HEK293T (cell line): ENCODE results near the gene LRRC59.

Experiments
- CTCF ChIA-PET: fragments of 350-600 bp; formaldehyde crosslinking; extraction: SDS; loops from one replicate; lab custom pipeline; 2021; ENCODE audit warnings: antibody characterized with exemption, inconsistent platforms; lab: Yijun Ruan, JAX
- POLR2A ChIA-PET: fragments of 350-600 bp; formaldehyde crosslinking; extraction: SDS; loops from one replicate; lab custom pipeline; 2020; ENCODE audit warnings: antibody characterized with exemption, inconsistent platforms; lab: Yijun Ruan, JAX
- DNase-seq: peaks from one replicate; pipeline ENCODE4 v3.0.0; 2012; ENCODE audit warnings: mixed read lengths; ENCODE audit errors: extremely low spot score
- ARNT ChIP-seq: fragments of 450-650 bp; IDR thresholded peaks from 2 replicates; pipeline ENCODE4 v1.6.1; 2017; ENCODE audit warnings: mild to moderate bottlenecking
- BHLHE40 ChIP-seq: fragments of 450-650 bp; IDR thresholded peaks from 2 replicates; pipeline ENCODE4 v1.6.1; 2016; ENCODE audit warnings: mild to moderate bottlenecking, moderate library complexity, borderline replicate concordance
- CTBP1 ChIP-seq: fragments of 450-650 bp; IDR thresholded peaks from 2 replicates; pipeline ENCODE4 v1.6.1; 2016; ENCODE audit warnings: borderline replicate concordance
- ELF4 ChIP-seq: fragments of 450-650 bp; IDR thresholded peaks from 2 replicates; pipeline ENCODE4 v1.6.1; 2017; ENCODE audit warnings: antibody characterized with exemption
- FOXA1 ChIP-seq: fragments of 450-650 bp; IDR thresholded peaks from 2 replicates; pipeline ENCODE4 v1.6.1; 2016; ENCODE audit warnings: mild to moderate bottlenecking
- FOXK2 ChIP-seq: fragments of 450-650 bp; IDR thresholded peaks from 2 replicates; pipeline ENCODE4 v1.6.1; 2016; ENCODE audit warnings: mild to moderate bottlenecking
- FOXM1 ChIP-seq: fragments of 450-650 bp; IDR thresholded peaks from 2 replicates; pipeline ENCODE4 v1.6.1; 2017; ENCODE audit warnings: mild to moderate bottlenecking, borderline replicate concordance
- HDGF ChIP-seq: fragments of 450-650 bp; IDR thresholded peaks from 2 replicates; pipeline ENCODE4 v1.6.1; 2017; ENCODE audit warnings: antibody characterized with exemption, borderline replicate concordance
- L3MBTL2 ChIP-seq: fragments of 450-650 bp; conservative IDR thresholded peaks from 2 replicates; pipeline ENCODE4 v1.6.1; 2016; ENCODE audit warnings: mild to moderate bottlenecking
- LEF1 ChIP-seq: fragments of 450-650 bp; IDR thresholded peaks from 2 replicates; pipeline ENCODE4 v1.6.1; 2017; ENCODE audit warnings: mild to moderate bottlenecking, borderline replicate concordance
- NFRKB ChIP-seq: fragments of 450-650 bp; IDR thresholded peaks from 2 replicates; pipeline ENCODE4 v1.6.1; 2016; ENCODE audit warnings: mild to moderate bottlenecking, moderate library complexity
- PKNOX1 ChIP-seq: fragments of 450-650 bp; IDR thresholded peaks from 2 replicates; pipeline ENCODE4 v1.6.1; 2016
- SP1 ChIP-seq: fragments of 450-650 bp; IDR thresholded peaks from 2 replicates; pipeline ENCODE4 v1.6.1; 2017
- SUZ12 ChIP-seq: fragments of 450-650 bp; IDR thresholded peaks from 2 replicates; pipeline ENCODE4 v1.6.1; 2016; ENCODE audit warnings: mild to moderate bottlenecking
- TARDBP ChIP-seq: fragments of 450-650 bp; IDR thresholded peaks from 2 replicates; pipeline ENCODE4 v1.6.1; 2016
- ZNF384 ChIP-seq: fragments of 450-650 bp; IDR thresholded peaks from 2 replicates; pipeline ENCODE4 v1.6.1; 2016

The LRRC59 gene

GRCh38 chr17:50380369-50381259 lies 16.7 kb downstream of the LRRC59 start:
- TF ChIP-seq TARDBP (no peak), BHLHE40 (no peak), L3MBTL2 (no peak), PKNOX1 (no peak), FOXA1 (no peak), ARNT (no peak), LEF1 (no peak), HDGF (no peak), FOXM1 (no peak), NFRKB (no peak)
- CTCF ChIA-PET, result interaction anchor here (0.7 to 2.1 kb wide), 4 partner anchors 17 to 75 kb away, joined by 3 to 7 read pairs (median 4); partner anchors contain the start of gene LRRC59
- POLR2A ChIA-PET, result interaction anchor here (1.0 to 2.7 kb wide), 3 partner anchors 10 to 17 kb away, joined by 3 to 22 read pairs (median 9); partner anchors contain the start of gene LRRC59
- no peak for DNase-seq

- no peak for TF ChIP-seq ELF4
- TF ChIP-seq SUZ12, result no peak
- no peak for TF ChIP-seq FOXK2
- TF ChIP-seq PKNOX1, result no peak
- CTCF ChIA-PET, result interaction anchor here (2.1 kb wide), 1 partner anchor 18 kb away, joined by 7 read pairs; the partner anchor contains the start of gene LRRC59
- POLR2A ChIA-PET, result interaction anchor here (1.1 kb wide), 1 partner anchor 18 kb away, joined by 3 read pairs; no protein-coding TSS in a partner anchor
- no peak for DNase-seq
Measured at GRCh38 chr17:50379351-50380132, 17.8 kb downstream of the LRRC59 start.

GRCh38 chr17:50375858-50376538 lies 21.3 kb downstream of the LRRC59 start:
- TF ChIP-seq FOXK2, result no peak
- TF ChIP-seq PKNOX1, result no peak
- TF ChIP-seq SUZ12, result no peak
- TF ChIP-seq TARDBP, result no peak
- no peak for TF ChIP-seq SP1
- TF ChIP-seq NFRKB, result no peak
- POLR2A ChIA-PET, result interaction anchor here (0.9 to 1.2 kb wide), 2 partner anchors 14 to 21 kb away, joined by 3 read pairs; no protein-coding TSS in a partner anchor
- CTCF ChIA-PET, result interaction anchor here (0.6 kb wide), 2 partner anchors 21 to 198 kb away, joined by 3 read pairs; no protein-coding TSS in a partner anchor
- no peak for DNase-seq

DNA sequence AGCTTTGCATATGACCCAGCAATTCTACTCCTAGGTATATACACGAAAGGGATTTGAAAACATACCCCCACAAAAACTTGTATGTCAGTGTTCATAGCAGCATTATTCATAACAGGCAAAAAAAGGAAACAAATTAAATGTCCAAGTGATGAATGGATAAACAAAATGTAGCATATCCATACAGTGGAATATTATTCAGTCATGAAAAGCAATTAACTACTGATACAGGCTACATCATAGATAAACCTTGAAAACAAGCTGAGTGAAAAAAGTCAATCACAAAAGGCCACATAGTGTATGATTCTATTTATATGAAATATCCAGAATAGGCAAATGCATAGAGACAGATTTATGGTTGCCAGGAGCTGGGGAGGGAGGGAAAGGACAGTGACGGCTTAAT lies 23.6 kb downstream of the LRRC59 start:
- POLR2A ChIA-PET, result interaction anchor here (0.9 to 3.3 kb wide), 4 partner anchors 11 to 24 kb away, joined by 3 to 27 read pairs (median 10); partner anchors contain the start of gene LRRC59
- DNase-seq, result no peak
- CTCF ChIA-PET, result interaction anchor here (0.8 kb wide), 1 partner anchor 23 kb away, joined by 4 read pairs; the partner anchor contains the start of gene LRRC59
- no peak for TF ChIP-seq ZNF384
- no peak for TF ChIP-seq BHLHE40
- TF ChIP-seq ELF4, result no peak
- no peak for TF ChIP-seq SUZ12
- TF ChIP-seq PKNOX1, result no peak
- TF ChIP-seq SP1, result no peak
- TF ChIP-seq NFRKB, result no peak
- no peak for TF ChIP-seq LEF1
- no peak for TF ChIP-seq L3MBTL2
- no peak for TF ChIP-seq FOXA1
- TF ChIP-seq ARNT, result no peak
- TF ChIP-seq CTBP1, result no peak
- no peak for TF ChIP-seq HDGF
- no peak for TF ChIP-seq FOXK2
